Trophoblast cell (in vitro differentiated cells and primary cell): ENCODE measurements around the gene COASY.
A peak's percentile ranks its signal among the peaks of the same experiment; 100 is the strongest.

Experiments
- DNase-seq, 2 donors: peaks; one replicate each; pipeline ENCODE4 v3.0.0-alpha.2; 2016
- H2AFZ ChIP-seq: 2 replicates; pipeline ENCODE4 v1.6.1; 2013; ENCODE audit warnings: low read length, moderate library complexity, mild to moderate bottlenecking; ENCODE audit not compliant: insufficient read depth, poor library complexity
- H2AK5ac ChIP-seq: 2 replicates; pipeline ENCODE4 v1.6.1; 2013; ENCODE audit warnings: mild to moderate bottlenecking, low read length
- H2BK120ac ChIP-seq: 2 replicates; pipeline ENCODE4 v1.6.1; 2013; ENCODE audit warnings: low read length, mild to moderate bottlenecking, moderate library complexity; ENCODE audit not compliant: insufficient read depth, poor library complexity
- H2BK12ac ChIP-seq: 2 replicates; pipeline ENCODE4 v1.6.1; 2013; ENCODE audit warnings: mild to moderate bottlenecking, low read length, moderate library complexity
- H2BK5ac ChIP-seq: 2 replicates; pipeline ENCODE4 v1.6.1; 2013; ENCODE audit warnings: low read length, low read depth, moderate library complexity, mild to moderate bottlenecking; ENCODE audit not compliant: poor library complexity
- H3K14ac ChIP-seq: 2 replicates; pipeline ENCODE4 v1.6.1; 2013; ENCODE audit warnings: mild to moderate bottlenecking, low read length
- H3K18ac ChIP-seq: 2 replicates; pipeline ENCODE4 v1.6.1; 2013; ENCODE audit warnings: mild to moderate bottlenecking, low read length
- H3K23ac ChIP-seq: 2 replicates; pipeline ENCODE4 v1.6.1; 2013; ENCODE audit warnings: low read length
- H3K27ac ChIP-seq: 2 replicates; pipeline ENCODE4 v1.5.1; 2013; ENCODE audit warnings: low read depth, mild to moderate bottlenecking, inconsistent platforms, low read length, moderate library complexity
- H3K27me3 ChIP-seq: 2 replicates; pipeline ENCODE4 v1.6.1; 2013; ENCODE audit warnings: inconsistent platforms, mild to moderate bottlenecking, low read length, moderate library complexity; ENCODE audit not compliant: insufficient read depth
- H3K36me3 ChIP-seq, 2 experiments: 1 replicate in 1 of 2; 2 replicates in 1 of 2; pipeline ENCODE4 v1.6.1; 2013; ENCODE audit warnings: low read length in 2 of 2, mild to moderate bottlenecking in 2 of 2, moderate library complexity in 1 of 2; ENCODE audit not compliant: insufficient read depth in 2 of 2, control insufficient read depth in 1 of 2
- H3K4ac ChIP-seq: 2 replicates; pipeline ENCODE4 v1.6.1; 2013; ENCODE audit warnings: low read depth, mild to moderate bottlenecking, low read length, moderate library complexity
- H3K4me1 ChIP-seq, 2 experiments: 1 replicate in 1 of 2; 2 replicates in 1 of 2; pipeline ENCODE4 v1.6.1; 2013; ENCODE audit warnings: low read length in 2 of 2, mild to moderate bottlenecking in 2 of 2, moderate library complexity in 1 of 2; ENCODE audit not compliant: insufficient read depth in 2 of 2, control insufficient read depth in 1 of 2
- H3K4me2 ChIP-seq: 2 replicates; pipeline ENCODE4 v1.6.1; 2013; ENCODE audit warnings: inconsistent platforms, mild to moderate bottlenecking, low read length, moderate library complexity
- H3K4me3 ChIP-seq: 2 replicates; pipeline ENCODE4 v1.5.1; 2013; ENCODE audit warnings: mild to moderate bottlenecking, low read depth, low read length, inconsistent platforms
- H3K79me1 ChIP-seq: one replicate; pipeline ENCODE4 v1.6.1; 2013; ENCODE audit warnings: low read length
- H3K79me2 ChIP-seq: 2 replicates; pipeline ENCODE4 v1.6.1; 2013; ENCODE audit warnings: low read length, mild to moderate bottlenecking; ENCODE audit not compliant: control insufficient read depth, insufficient read depth, poor library complexity
- H3K9ac ChIP-seq: 2 replicates; pipeline ENCODE4 v1.6.1; 2013; ENCODE audit warnings: mild to moderate bottlenecking, low read length
- H3K9me3 ChIP-seq: 2 replicates; pipeline ENCODE4 v1.6.1; 2013; ENCODE audit warnings: low read depth, mild to moderate bottlenecking, control low read depth, inconsistent platforms, low read length; ENCODE audit not compliant: insufficient read depth
- H4K12ac ChIP-seq: 2 replicates; pipeline ENCODE4 v1.6.1; 2013; ENCODE audit warnings: low read depth, mild to moderate bottlenecking, low read length, moderate library complexity
- H4K8ac ChIP-seq: 2 replicates; pipeline ENCODE4 v1.6.1; 2013; ENCODE audit warnings: low read depth, mild to moderate bottlenecking, low read length, moderate library complexity
- H4K91ac ChIP-seq: one replicate; pipeline ENCODE4 v1.6.1; 2013; ENCODE audit warnings: low read depth, mild to moderate bottlenecking, low read length, moderate library complexity
- WGBS: extraction: QIAGEN DNeasy Blood & Tissue Kit; methylation state at CpG from one replicate; pipeline ENCODE4 v1.1.7; 2013; ENCODE audit warnings: missing lambda C conversion rate; ENCODE audit not compliant: insufficient read length, insufficient coverage; ENCODE audit errors: extremely low coverage; 5-methylcytosine and 5-hydroxymethylcytosine counted together

Gene COASY

DNA sequence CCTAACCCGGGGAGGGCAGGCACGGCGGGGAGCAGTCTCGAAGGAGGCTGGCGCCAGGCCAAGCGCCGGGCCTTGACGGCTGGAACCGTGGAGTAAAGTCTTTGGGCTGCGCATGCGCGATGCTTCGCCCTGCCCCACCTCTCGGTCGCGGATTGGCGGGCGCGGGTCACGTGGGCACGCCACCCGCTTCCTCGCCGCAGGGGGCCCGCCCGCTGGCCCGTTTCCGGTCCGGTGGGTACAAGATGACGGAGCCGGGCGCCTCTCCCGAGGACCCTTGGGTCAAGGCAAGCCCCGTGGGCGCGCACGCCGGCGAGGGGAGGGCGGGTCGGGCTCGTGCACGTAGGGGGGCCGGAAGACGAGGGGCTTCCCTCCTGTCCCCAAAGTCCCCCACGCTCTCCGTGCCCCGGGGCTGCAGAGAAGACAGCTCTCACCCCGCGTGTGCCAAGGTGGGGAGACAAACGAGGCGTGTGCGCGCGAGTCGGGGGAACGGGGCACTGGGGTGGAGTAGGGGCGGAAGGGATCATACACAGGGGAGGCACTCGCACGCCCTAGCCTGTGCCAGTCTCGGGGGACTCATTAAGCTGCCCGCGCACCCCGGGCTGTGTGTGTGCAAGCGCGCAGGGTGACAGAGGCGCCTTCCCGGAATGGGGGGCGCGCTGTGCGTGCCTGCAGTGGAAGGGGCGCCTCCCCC lies 5.1 kb downstream of the COASY start, which contains the start of gene MLX:
Gene MLX (plus strand): TSS at position 218 of the 691 bp plus-strand sequence. CDS start 25 bp downstream, at position 243.
- WGBS = no CpG with 5 or more reads among the region's 72 CpGs

DNA sequence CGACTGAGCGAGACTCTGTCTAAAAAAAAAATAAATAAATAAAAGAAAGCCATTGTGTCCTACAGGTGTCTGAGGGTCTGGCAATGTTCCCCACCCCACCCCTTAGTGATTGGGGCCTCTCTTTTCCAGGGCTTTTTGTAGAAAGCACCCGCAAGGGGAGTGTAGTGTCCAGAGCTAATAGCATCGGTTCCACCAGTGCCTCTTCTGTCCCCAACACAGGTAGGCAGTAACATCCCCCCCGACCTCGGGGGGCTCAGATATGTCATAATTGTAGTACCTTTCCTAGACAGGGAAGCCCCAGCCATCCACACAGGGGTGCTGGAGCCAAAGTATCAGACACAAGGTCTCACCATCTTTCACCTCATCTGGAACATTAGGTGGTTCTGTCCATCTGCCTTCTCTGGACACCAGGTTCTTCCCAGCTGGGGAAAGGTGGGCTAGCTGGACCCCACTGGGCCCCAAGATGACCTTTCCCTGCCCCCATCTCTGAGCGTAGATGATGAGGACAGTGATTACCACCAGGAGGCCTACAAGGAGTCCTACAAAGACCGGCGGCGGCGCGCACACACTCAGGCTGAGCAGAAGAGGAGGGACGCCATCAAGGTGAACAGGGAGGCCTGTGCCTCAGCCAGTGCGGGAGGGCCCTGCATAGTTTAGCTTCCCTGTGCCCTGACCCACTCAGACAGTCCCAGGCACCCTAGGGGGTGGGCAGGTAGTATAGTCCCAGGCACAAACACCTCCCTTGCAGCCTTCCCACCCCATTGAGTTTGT lies 6.6 kb downstream of the COASY start:
- no CpG with 5 or more reads among the region's 14 CpGs for WGBS

More for the DNA sequence above, 5.1 kb downstream of the COASY start, which contains the start of gene MLX:
- Histone ChIP-seq H4K8ac (peak within 1 kb of the TSS; percentile 82), H3K9ac (peak within 1 kb of the TSS; percentile 67), H3K4ac (peak within 1 kb of the TSS; percentile 93), H2AK5ac (peak within 1 kb of the TSS; percentile 96), H2BK120ac (peak within 1 kb of the TSS; percentile 57), H2BK5ac (peak within 1 kb of the TSS; percentile 42), H3K27me3 (no peaks in the 10 kb centered on the region), H4K91ac (peak within 1 kb of the TSS; percentile 92), H3K18ac (peak within 1 kb of the TSS; percentile 62), H2AFZ (peak within 1 kb of the TSS; percentile 41), H3K4me2 (peak within 1 kb of the TSS; percentile 88), H3K79me2 (peaks cover 12% of the 10 kb centered on the region), H2BK12ac (peak within 1 kb of the TSS; percentile 42), H3K4me3 (peak within 1 kb of the TSS; percentile 88), H3K14ac (peak within 1 kb of the TSS; percentile 91), H3K4me1 (peaks cover 13 to 14% of the 10 kb centered on the region in 2 experiments), H3K79me1 (peaks cover 11% of the 10 kb centered on the region), H3K23ac (no peak within 1 kb of the TSS), H3K9me3 (no peaks in the 10 kb centered on the region), H4K12ac (peak within 1 kb of the TSS; percentile 96), H3K36me3 (peaks cover 59 to 61% of the 10 kb centered on the region in 2 experiments), H3K27ac (peak within 1 kb of the TSS; percentile 57)
- peak; percentile 93 to 97 for DNase-seq

DNA sequence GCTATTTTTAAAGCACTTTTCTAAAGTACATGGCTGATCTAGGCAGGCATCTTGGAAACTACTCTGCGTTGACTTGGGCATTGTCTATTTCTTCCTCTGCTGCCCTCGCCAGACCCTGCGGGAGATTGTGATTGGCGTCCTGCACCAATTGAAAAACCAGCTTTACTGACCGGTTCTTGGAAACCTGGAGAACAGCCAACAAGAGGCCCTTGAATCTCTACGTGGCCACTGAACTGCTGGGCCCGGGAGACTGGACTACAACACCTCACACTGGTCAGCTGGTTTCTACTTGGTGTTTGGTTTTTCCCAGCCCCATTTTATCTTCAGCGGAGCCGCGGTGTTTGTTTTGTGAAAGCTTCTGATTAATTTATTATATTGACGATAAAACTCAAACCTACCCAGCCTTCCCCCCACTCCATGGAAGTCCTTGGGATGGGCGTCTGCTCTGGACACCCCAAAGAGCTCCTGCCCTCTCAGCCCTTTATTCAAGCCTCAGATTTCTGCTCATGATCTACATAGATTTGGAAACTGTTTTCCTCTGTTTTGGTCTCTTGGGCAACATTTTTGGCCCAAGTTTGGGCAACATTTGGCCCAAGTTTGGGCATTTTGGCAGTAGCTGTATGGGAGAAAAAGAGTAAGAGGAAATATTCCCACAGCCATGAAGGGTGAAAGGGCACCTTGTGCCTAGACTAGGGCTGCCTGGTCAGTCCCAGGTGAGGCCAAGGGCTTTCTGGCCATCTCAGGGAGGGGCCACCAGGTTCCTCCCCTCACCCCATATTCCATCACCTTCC lies 9.7 kb downstream of the COASY start:
- no peak overlapping the region for H4K8ac ChIP-seq
- no peak overlapping the region for H3K18ac ChIP-seq

More for the DNA sequence above, 6.6 kb downstream of the COASY start:
- Histone ChIP-seq H2BK12ac (no peak overlapping the region), H4K91ac (no peak overlapping the region), H3K4ac (no peak overlapping the region), H3K14ac (no peak overlapping the region), H3K36me3 (peaks cover 72 to 75% of the 10 kb centered on the region in 2 experiments), H3K79me1 (peaks cover 11% of the 10 kb centered on the region), H3K9ac (no peak overlapping the region), H3K27me3 (no peaks in the 10 kb centered on the region), H2AFZ (no peak overlapping the region), H3K23ac (no peak overlapping the region), H3K79me2 (peaks cover 9% of the 10 kb centered on the region), H2BK5ac (no peak overlapping the region), H3K4me2 (no peak overlapping the region), H3K18ac (no peak overlapping the region), H3K4me1 (peaks cover 8 to 9% of the 10 kb centered on the region in 2 experiments), H2BK120ac (no peak overlapping the region), H2AK5ac (no peak overlapping the region), H3K27ac (no peak overlapping the region), H3K9me3 (no peaks in the 10 kb centered on the region), H4K12ac (no peak overlapping the region), H3K4me3 (no peak overlapping the region), H4K8ac (no peak overlapping the region)
- DNase-seq = no peak

DNA sequence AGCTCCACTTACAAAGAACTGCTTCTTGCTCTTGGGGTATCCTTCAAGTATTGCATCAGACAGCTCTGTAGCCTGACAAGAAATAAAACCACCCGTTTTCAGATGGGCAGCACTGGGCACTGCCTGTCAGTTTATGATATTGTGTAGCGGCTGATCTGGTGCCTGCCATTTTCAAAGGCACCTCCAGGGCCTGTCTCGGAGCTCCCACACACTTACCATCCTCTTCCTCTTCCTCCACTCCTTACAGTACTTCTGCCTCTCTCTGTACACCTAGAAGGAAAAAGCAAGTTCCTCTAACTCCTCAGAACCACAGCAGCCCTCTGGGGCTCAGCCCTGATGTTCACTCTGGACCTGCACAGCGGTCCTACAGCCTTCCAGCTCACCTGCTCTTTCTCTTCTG lies 11.1 kb downstream of the COASY start:
- H3K4me3 ChIP-seq = no peak overlapping the region
- H3K9ac ChIP-seq = no peak overlapping the region
- peaks cover 3% of the 10 kb centered on the region for H3K79me1 ChIP-seq
- H3K79me2 ChIP-seq = peaks cover 8% of the 10 kb centered on the region
- peaks cover 52 to 63% of the 10 kb centered on the region in 2 experiments for H3K36me3 ChIP-seq
- no peak overlapping the region for H3K4ac ChIP-seq
- no peak overlapping the region for H3K27ac ChIP-seq
- no CpG with 5 or more reads among the region's 4 CpGs for WGBS
- H4K91ac ChIP-seq = no peak overlapping the region
- no peak overlapping the region for H3K4me2 ChIP-seq
- H2AFZ ChIP-seq = no peak overlapping the region
- H2BK120ac ChIP-seq = no peak overlapping the region
- H3K23ac ChIP-seq = no peak overlapping the region
- H4K8ac ChIP-seq = no peak overlapping the region
- no peak overlapping the region for H2BK12ac ChIP-seq
- H3K27me3 ChIP-seq = no peaks in the 10 kb centered on the region
- H3K9me3 ChIP-seq = no peaks in the 10 kb centered on the region
- no peak overlapping the region for H3K14ac ChIP-seq
- no peak for DNase-seq
- no peak overlapping the region for H2AK5ac ChIP-seq
- no peak overlapping the region for H2BK5ac ChIP-seq
- no peak overlapping the region for H3K18ac ChIP-seq
- no peak overlapping the region for H4K12ac ChIP-seq
- H3K4me1 ChIP-seq = peaks cover 2% of the 10 kb centered on the region in 2 experiments

More for the DNA sequence above, 9.7 kb downstream of the COASY start:
- no peak overlapping the region for H4K91ac ChIP-seq
- no peaks in the 10 kb centered on the region for H3K27me3 ChIP-seq
- no peak overlapping the region for H4K12ac ChIP-seq
- H3K14ac ChIP-seq = no peak overlapping the region
- no peak overlapping the region for H3K23ac ChIP-seq
- no peak overlapping the region for H2BK5ac ChIP-seq
- H3K4me2 ChIP-seq = no peak overlapping the region
- H3K27ac ChIP-seq = no peak overlapping the region
- no peak overlapping the region for H2BK12ac ChIP-seq
- peaks cover 9% of the 10 kb centered on the region for H3K79me2 ChIP-seq
- H3K36me3 ChIP-seq = peaks cover 52 to 63% of the 10 kb centered on the region in 2 experiments
- no peak overlapping the region for H3K4ac ChIP-seq
- no peak overlapping the region for H2BK120ac ChIP-seq
- no CpG with 5 or more reads among the region's 12 CpGs for whole genome bisulfite sequencing
- peaks cover 8% of the 10 kb centered on the region for H3K79me1 ChIP-seq
- H2AFZ ChIP-seq = no peak overlapping the region
- no peak overlapping the region for H2AK5ac ChIP-seq
- no peak for DNase-seq
- no peaks in the 10 kb centered on the region for H3K9me3 ChIP-seq
- peaks cover 5 to 6% of the 10 kb centered on the region in 2 experiments for H3K4me1 ChIP-seq
- no peak overlapping the region for H3K9ac ChIP-seq
- no peak overlapping the region for H3K4me3 ChIP-seq
